H1 (cell line): ENCODE results near the gene OBSCN. TPM values are rescaled to one million over a fixed set of nuclear protein-coding genes. Genes with fewer than 3 reads are reported as not detected.

Experiments
- BCL11A ChIP-seq, 2 experiments: IDR thresholded peaks; one replicate each; pipeline ENCODE4 v1.6.1; 2011; ENCODE audit warnings: low read depth in 2 of 2, low read length in 2 of 2, mild to moderate bottlenecking in 2 of 2
- CBX5 ChIP-seq: fragments of 300-800, 300-1000 bp; sonication (generic); IDR thresholded peaks from 2 replicates; pipeline ENCODE4 v1.7.1; 2016; ENCODE audit warnings: antibody characterized with exemption, low read length, low read depth
- CTCF ChIP-seq, 3 experiments: IDR thresholded peaks; 1 replicate in 2 of 3; 2 replicates in 1 of 3; pipeline versions ENCODE4 v1.5.1 to v1.6.1; 2011; ENCODE audit warnings: low read length in 3 of 3, mild to moderate bottlenecking in 3 of 3, inconsistent platforms in 2 of 3, low read depth in 1 of 3, moderate library complexity in 1 of 3; ENCODE audit not compliant: insufficient read depth in 1 of 3; ENCODE audit errors: control extremely low read depth in 1 of 3
- EZH2 ChIP-seq: fragments of 200-600 bp; sonication (generic); IDR thresholded peaks from 2 replicates; pipeline ENCODE4 v1.7.1; 2012; ENCODE audit warnings: low read depth, mild to moderate bottlenecking, moderate library complexity, low read length, inconsistent platforms; ENCODE audit not compliant: severe bottlenecking
- SIN3A ChIP-seq, 2 experiments: IDR thresholded peaks in 1 of 2; conservative IDR thresholded peaks in 1 of 2; 2 replicates each; pipeline ENCODE4 v1.6.1; 2011 to 2012; ENCODE audit warnings: low read length in 2 of 2, improper control_type of control experiment in 1 of 2, low read depth in 1 of 2, mild to moderate bottlenecking in 1 of 2
- SP1 ChIP-seq: IDR thresholded peaks from 2 replicates; pipeline ENCODE4 v1.6.1; 2011; ENCODE audit warnings: low read depth, low read length
- SP2 ChIP-seq: IDR thresholded peaks from 2 replicates; pipeline ENCODE4 v1.6.1; 2012; ENCODE audit warnings: mild to moderate bottlenecking, low read length, inconsistent platforms
- TCF12 ChIP-seq: IDR thresholded peaks from 2 replicates; pipeline ENCODE4 v1.6.1; 2011; ENCODE audit warnings: low read depth, mild to moderate bottlenecking, low read length
- polyA plus RNA-seq, 7 experiments: library from polyadenylated mRNA; depleted of rRNA in 3 of 7; stranded (reverse) in 5 of 7; unstranded in 2 of 7; fragments of >200 nt in 5 of 7; fragments of 200-250 nt in 2 of 7; gene quantifications; 1 replicate in 5 of 7; 2 replicates in 1 of 7; 4 replicates in 1 of 7; pipeline versions ENCODE4 v1.2.1 to v1.2.3, GENCODE V29; 2011 to 2013; ENCODE audit warnings: missing spikeins in 2 of 7, mixed read lengths in 2 of 7
- total RNA-seq: library from RNA; stranded (reverse); fragmentation: NEBNext Ultra II Directional; extraction: Animal tissue kit (Norgen Biotek cat#: 25700); gene quantifications from 2 replicates; pipeline ENCODE4 v1.2.1, GENCODE V29; 2021

The OBSCN gene
- total and polyA plus RNA-seq, 2 of the 8 experiments (the other 6 are each of a cell fraction or from before 2014, with no cell fraction given), result 7.5 to 28.4 TPM

DNA sequence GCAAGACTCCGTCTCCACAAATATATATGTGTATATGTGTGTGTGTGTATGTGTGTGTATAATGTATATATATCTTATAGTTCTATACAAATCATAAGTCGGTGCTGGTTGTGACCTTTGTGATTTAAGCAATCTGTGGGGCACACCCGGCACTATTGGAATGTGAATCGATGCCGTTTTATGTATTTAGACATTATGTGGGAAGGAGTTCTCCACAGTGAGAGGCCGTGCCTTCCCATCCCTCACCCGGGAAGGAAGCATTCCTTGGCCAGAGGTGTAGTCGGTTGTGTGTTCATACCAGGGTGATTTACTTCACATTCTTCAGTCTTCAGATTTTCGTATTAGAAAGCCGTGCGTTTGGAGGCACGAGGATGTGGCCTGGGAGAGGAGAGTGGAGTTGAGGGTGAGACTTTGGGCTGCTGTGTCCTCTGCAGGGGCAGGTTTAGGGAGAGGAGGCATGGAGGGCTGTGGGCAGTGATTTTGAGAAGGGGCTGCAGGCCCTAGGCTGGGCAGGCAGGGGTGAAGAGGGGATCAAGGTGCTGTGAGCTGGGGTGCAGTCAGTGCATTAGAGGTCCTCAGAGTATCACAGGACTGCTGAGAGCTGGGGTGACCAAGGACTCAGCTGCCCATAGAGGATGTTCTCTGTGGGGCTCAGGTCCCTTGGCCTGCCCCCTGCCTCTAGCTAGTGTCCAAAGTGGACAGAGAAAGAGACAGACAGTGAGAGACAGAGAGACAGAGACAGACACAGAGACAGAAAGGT, 141.0 kb downstream of the OBSCN start (continued):
- TF ChIP-seq TCF12 (no peak), CTCF (IDR thresholded peaks at IDR 0.05; ENCODE audit: control extremely low read depth in 1 of 3, insufficient read depth in 1 of 3, low read depth in 1 of 3, low read length in 3 of 3) (no peak), EZH2 (no peak), SP1 (no peak), SP2 (no peak), CBX5 (no peak), BCL11A (IDR thresholded peaks at IDR 0.05; ENCODE audit: low read depth in 2 of 2, low read length in 2 of 2) (no peak), SIN3A (conservative IDR thresholded peaks at IDR 0.05 in 1 of 2, IDR thresholded peaks at IDR 0.05 in 1 of 2; ENCODE audit: low read depth in 1 of 2, low read length in 2 of 2) (no peak)
